ENCODE data around the gene ARL16.

DNA sequence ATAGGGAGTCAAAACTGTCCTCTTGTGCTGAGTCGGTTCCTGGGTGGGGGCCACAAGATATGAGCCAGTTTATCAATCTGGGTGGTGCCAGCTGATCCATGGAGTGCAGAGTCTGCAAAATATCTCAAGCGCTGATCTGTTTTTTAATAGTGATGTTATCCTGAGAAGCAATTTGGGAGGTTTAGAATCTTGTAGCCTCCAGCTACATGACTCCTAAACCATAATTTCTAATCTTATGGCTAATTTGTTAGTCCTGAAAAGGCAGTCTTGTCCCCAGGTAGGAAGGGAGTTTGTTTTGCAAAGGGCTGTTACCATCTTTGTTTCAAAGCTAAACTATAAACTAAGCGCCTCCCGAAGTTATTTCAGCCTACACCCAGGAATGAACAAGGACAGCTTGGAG, 44.9 kb downstream of the ARL16 start:
- TF ChIP-seq, protein P1, sequence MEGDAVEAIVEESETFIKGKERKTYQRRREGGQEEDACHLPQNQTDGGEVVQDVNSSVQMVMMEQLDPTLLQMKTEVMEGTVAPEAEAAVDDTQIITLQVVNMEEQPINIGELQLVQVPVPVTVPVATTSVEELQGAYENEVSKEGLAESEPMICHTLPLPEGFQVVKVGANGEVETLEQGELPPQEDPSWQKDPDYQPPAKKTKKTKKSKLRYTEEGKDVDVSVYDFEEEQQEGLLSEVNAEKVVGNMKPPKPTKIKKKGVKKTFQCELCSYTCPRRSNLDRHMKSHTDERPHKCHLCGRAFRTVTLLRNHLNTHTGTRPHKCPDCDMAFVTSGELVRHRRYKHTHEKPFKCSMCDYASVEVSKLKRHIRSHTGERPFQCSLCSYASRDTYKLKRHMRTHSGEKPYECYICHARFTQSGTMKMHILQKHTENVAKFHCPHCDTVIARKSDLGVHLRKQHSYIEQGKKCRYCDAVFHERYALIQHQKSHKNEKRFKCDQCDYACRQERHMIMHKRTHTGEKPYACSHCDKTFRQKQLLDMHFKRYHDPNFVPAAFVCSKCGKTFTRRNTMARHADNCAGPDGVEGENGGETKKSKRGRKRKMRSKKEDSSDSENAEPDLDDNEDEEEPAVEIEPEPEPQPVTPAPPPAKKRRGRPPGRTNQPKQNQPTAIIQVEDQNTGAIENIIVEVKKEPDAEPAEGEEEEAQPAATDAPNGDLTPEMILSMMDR (optimal IDR thresholded peaks at IDR 0.05 in 1 of 3, IDR thresholded peaks at IDR 0.05 in 1 of 3, conservative IDR thresholded peaks at IDR 0.05 in 1 of 3; ENCODE audit: extremely low read depth in 1 of 3, insufficient read depth in 2 of 3, low read length in 3 of 3): no peak
- TF ChIP-seq EZH2 (IDR thresholded peaks at IDR 0.05; ENCODE audit: low read length): no peak

All from keratinocyte (primary cell).